ENCODE data around the gene SLC35D3. TPM values are rescaled to one million over a fixed set of nuclear protein-coding genes. Genes with fewer than 3 reads are reported as not detected.

SLC35D3 gene
- total RNA-seq, 4 donors from 2014 or later = not detected

GRCh38 chr6:136890986-136891385 lies 31.1 kb upstream of the SLC35D3 start:
- Histone ChIP-seq H3K4me1 (peaks cover 0 to 10% (median 6%) of the 10 kb centered on the region in 4 donors), H3K36me3 (peaks cover 0 to 5% (median 0%) of the 10 kb centered on the region in 4 donors), H3K27ac (no peak overlapping the region), H3K27me3 (no peaks in the 10 kb centered on the region), H3K4me3 (no peak overlapping the region), H3K9me3 (no peaks in the 10 kb centered on the region)
- intact Hi-C loops (cut with DNase I; ENCODE audit: low total_unique reads) = no loop called here
- TF ChIP-seq POLR2A (IDR thresholded peaks at IDR 0.05) (no peak), EP300 (IDR thresholded peaks at IDR 0.05; ENCODE audit: low read depth) (no peak), POLR2AphosphoS5 (IDR thresholded peaks at IDR 0.05) (no peak), CTCF (IDR thresholded peaks at IDR 0.05) (no peak)
- in situ Hi-C loops (cut with MboI; ENCODE audit: low pct_ligation_motif_present in 1 of 4, low pct_unique_long_range_greater_than_20kb in 1 of 4, low sequenced_read_pairs in 3 of 4) = no loop called here
- no peak for DNase-seq
- WGBS, 2 donors (ENCODE audit: low coverage in 1 of 2) = 84 to 89% methylated on average over 3 of the region's 3 CpGs

DNA sequence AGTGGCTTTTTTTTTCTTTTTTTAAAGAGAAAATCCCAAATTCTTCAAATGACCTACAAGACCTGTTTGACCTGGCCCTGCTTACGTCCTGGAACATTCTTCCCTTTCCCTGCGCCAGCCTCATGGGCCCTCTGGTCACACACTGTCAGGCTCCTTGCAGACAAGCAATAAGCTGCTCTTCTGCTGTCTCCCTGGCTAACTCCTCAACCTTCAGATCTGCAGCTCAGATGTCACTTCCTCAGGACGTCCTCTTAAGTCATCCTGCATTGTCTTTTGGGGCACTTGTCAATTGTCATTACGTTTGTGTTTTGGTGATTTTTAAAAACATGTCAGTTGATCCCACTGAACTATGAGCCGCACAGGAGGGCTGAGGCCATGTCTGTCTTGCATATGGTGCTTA lies 28.9 kb upstream of the SLC35D3 start:
- H3K9me3 ChIP-seq = no peaks in the 10 kb centered on the region
- intact Hi-C loops (cut with DNase I; ENCODE audit: low total_unique reads) (no loop called here), in situ Hi-C loops (cut with MboI; ENCODE audit: low pct_ligation_motif_present in 1 of 4, low pct_unique_long_range_greater_than_20kb in 1 of 4, low sequenced_read_pairs in 3 of 4) (no loop called here)
- 89 to 94% methylated on average over 3 to 5 of the region's 5 CpGs for WGBS, 2 donors (ENCODE audit: low coverage in 1 of 2)
- no peaks in the 10 kb centered on the region for H3K27me3 ChIP-seq
- no peak overlapping the region for H3K4me3 ChIP-seq
- no peak for TF ChIP-seq EP300 (IDR thresholded peaks at IDR 0.05; ENCODE audit: low read depth)
- TF ChIP-seq CTCF (IDR thresholded peaks at IDR 0.05) = no peak
- no peak for TF ChIP-seq POLR2AphosphoS5 (IDR thresholded peaks at IDR 0.05)
- TF ChIP-seq POLR2A (IDR thresholded peaks at IDR 0.05) = no peak
- no peak for DNase-seq
- no peak overlapping the region for H3K27ac ChIP-seq
- peaks cover 0 to 10% (median 4%) of the 10 kb centered on the region in 4 donors for H3K4me1 ChIP-seq
- peaks cover 0 to 5% (median 1%) of the 10 kb centered on the region in 4 donors for H3K36me3 ChIP-seq

DNA sequence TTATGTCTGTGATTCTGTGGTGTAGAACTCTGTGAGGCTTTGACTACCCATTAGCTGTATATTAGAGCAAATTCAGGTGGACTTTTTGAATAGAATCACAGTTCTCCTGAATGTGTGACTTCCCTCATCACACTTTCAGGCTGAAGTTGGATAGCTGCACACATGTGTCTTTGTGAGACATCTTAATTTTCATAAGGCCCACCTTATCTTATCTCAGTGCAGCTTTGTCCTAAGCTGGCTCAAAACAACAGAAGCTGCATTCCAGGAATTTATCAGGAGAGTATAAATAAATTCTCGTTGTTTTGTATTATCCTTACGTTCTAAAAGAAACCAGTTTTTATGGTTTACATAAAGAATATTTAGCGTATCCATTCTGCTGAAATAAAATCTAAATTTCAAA lies 26.2 kb upstream of the SLC35D3 start:
- no peak for DNase-seq
- WGBS, 2 donors (ENCODE audit: low coverage in 1 of 2) = 91 to 100% methylated on average over 2 to 3 of the region's 3 CpGs

GRCh38 chr6:136897071-136897470 lies 25.0 kb upstream of the SLC35D3 start:
- Histone ChIP-seq H3K4me1 (no peaks in the 10 kb centered on the region), H3K36me3 (peaks cover 0 to 8% (median 4%) of the 10 kb centered on the region in 4 donors), H3K27me3 (no peaks in the 10 kb centered on the region), H3K4me3 (no peak overlapping the region), H3K9me3 (no peaks in the 10 kb centered on the region), H3K27ac (no peak overlapping the region)
- TF ChIP-seq EP300 (IDR thresholded peaks at IDR 0.05; ENCODE audit: low read depth) (no peak), POLR2A (IDR thresholded peaks at IDR 0.05) (no peak), CTCF (IDR thresholded peaks at IDR 0.05) (no peak), POLR2AphosphoS5 (IDR thresholded peaks at IDR 0.05) (no peak)
- in situ Hi-C loops (cut with MboI; ENCODE audit: low pct_ligation_motif_present in 1 of 4, low pct_unique_long_range_greater_than_20kb in 1 of 4, low sequenced_read_pairs in 3 of 4) = no loop called here
- intact Hi-C loops (cut with DNase I; ENCODE audit: low total_unique reads) = no loop called here
- no peak for DNase-seq
- WGBS, 2 donors (ENCODE audit: low coverage in 1 of 2) = 26 to 95% methylated on average over 1 of the region's 1 CpG

More for the DNA sequence above, 26.2 kb upstream of the SLC35D3 start:
- H3K4me1 ChIP-seq = no peaks in the 10 kb centered on the region
- H3K27ac ChIP-seq = no peak overlapping the region
- no peaks in the 10 kb centered on the region for H3K9me3 ChIP-seq
- H3K36me3 ChIP-seq = peaks cover 0 to 8% (median 4%) of the 10 kb centered on the region in 4 donors
- intact Hi-C loops (cut with DNase I; ENCODE audit: low total_unique reads) = no loop called here
- H3K4me3 ChIP-seq = no peak overlapping the region
- in situ Hi-C loops (cut with MboI; ENCODE audit: low pct_ligation_motif_present in 1 of 4, low pct_unique_long_range_greater_than_20kb in 1 of 4, low sequenced_read_pairs in 3 of 4) = no loop called here
- TF ChIP-seq POLR2AphosphoS5 (IDR thresholded peaks at IDR 0.05) (no peak), CTCF (IDR thresholded peaks at IDR 0.05) (no peak), POLR2A (IDR thresholded peaks at IDR 0.05) (no peak), EP300 (IDR thresholded peaks at IDR 0.05; ENCODE audit: low read depth) (no peak)
- no peaks in the 10 kb centered on the region for H3K27me3 ChIP-seq

Measured in transverse colon (tissue), 4 donors.